SK-N-MC (cell line): ENCODE results near the gene SMC2.

Experiments
- EZH2 ChIP-seq: fragments of 200-600 bp; sonication (generic); IDR thresholded peaks from one replicate; pipeline ENCODE4 v1.6.1; 2017; ENCODE audit warnings: antibody characterized with exemption
- POLR2AphosphoS5 ChIP-seq: IDR thresholded peaks from 2 replicates; pipeline ENCODE4 v1.6.1; 2012; ENCODE audit warnings: mild to moderate bottlenecking, low read depth, low read length, borderline replicate concordance

DNA sequence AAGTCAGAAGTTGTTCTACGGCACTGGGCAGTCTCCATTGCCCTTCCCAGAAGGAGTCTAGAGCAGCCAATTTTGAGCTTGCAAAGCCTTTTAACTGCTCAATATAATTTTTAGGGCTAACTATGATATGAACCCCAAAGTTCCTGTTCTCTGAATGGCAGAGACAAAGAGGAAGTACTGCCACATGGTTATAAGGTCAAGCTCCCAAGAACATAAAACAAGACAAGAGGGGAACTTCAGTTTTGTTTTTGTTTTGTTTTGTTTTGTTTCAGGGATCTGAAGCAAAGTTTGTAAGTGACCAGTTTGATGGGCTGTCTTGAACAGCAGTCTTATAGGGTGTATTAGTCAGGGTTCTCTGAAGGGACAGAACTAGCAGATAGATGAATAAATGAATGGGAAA lies 11.9 kb upstream of the SMC2 start:
- TF ChIP-seq POLR2AphosphoS5 (no peak), EZH2 (no peak)
